A204.1 (cell line): ENCODE measurements around the gene CTNNA2.
"Not testable (repeated sequence)": the region's sequence is repeated elsewhere in the genome, so short reads cannot be mapped to it uniquely, and the experiment has no call there.

ENCODE experiments used
- FAIRE-seq: peaks from 2 replicates; lab custom pipeline; 2012; peaks lifted over from hg19 to GRCh38; lab: Jason Lieb, UNC

Gene CTNNA2

GRCh38 chr2:80091237-80091636, 578.4 kb downstream of the CTNNA2 start:
- FAIRE-seq = no peak

- no peak for FAIRE-seq
These were observed 579.6 kb downstream of the CTNNA2 start for GRCh38 chr2:80092474-80092873.

DNA sequence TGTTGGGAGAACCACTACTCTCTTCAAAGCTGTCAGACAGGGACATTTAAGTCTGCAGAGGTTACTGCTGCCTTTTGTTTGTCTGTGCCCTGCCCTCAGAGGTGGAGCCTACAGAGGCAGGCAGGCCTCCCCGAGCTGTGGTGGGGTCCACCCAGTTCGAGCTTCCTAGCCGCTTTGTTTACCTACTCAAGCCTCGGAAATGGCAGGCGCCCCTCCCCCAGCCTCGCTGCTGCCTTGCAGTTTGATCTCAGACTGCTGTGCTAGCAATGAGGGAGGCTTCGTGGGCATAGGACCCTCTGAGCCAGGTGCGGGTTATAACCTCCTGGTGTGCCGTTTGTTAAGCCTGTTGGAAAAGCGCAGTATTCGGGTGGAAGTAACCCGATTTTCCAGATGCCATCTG, 585.7 kb downstream of the CTNNA2 start:
- FAIRE-seq = not testable (repeated sequence)

DNA sequence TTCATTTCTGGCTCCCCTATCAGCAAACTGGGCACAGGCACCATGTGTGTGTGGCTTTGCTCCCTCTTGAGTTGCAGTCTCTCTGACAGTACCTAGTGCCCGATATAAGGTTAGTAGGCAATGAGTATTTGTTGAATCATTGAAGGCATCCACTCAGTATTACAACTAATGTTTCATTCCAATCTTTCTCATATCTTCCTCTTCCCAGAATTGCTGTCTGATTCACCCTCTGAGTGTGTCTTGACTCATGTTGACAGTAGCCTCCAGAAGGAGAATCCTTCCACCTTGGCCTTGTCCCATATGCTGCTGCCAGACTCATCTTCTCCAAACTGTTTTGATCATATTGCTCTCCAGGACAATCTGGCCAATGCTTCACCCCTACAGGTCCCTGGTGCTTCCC, 589.2 kb downstream of the CTNNA2 start:
- no peak for FAIRE-seq

DNA sequence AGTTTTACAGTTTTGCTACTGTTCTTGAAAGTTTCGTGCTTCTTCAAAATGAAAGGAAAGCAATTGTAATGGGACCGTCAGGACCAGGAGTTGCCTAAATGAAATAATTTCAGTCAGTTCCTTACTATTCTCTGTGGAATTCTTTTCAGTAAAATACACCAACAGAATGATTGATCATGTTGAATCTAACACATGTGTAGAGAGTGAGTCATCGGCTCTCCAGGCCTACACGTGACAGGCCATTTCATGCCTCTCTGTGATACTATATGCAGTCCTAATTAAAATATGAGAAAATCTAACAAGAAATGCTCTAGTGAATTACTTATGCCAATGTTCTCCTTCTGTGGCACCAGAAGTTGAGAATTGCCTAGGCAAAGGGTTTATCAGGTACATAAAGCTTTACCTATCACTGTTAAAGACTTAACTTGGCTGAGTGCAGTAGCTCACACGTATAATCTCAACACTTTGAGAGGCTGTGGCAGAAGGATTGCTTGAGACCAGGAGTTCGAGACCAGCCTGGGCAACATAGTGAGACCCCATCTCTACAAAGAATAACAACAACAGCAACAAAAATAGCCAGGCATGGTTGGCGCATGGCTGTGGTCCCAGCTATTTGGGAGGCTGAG, 592.3 kb downstream of the CTNNA2 start:
- FAIRE-seq = no peak

- no peak for FAIRE-seq
These were observed 598.3 kb downstream of the CTNNA2 start for GRCh38 chr2:80111185-80111584.

DNA sequence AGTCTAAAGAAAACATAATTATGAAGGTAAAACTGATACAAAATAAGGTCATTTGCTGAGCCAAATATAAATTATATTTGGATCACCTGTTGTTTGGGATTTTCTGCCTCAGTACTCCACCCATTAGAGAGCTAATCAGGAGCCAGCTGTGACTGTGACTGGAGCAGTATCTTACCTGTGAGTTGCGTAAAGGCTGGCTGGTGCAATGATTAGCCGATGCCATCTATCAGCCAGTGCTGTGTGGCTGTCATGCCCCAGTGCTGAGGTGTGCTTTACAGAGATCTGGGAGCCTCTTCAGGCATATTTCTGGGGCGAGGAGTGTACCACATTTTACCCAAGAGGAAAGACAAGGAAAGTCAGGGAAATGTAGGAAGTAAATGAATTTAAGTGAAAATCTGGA, 599.9 kb downstream of the CTNNA2 start:
- no peak for FAIRE-seq

DNA sequence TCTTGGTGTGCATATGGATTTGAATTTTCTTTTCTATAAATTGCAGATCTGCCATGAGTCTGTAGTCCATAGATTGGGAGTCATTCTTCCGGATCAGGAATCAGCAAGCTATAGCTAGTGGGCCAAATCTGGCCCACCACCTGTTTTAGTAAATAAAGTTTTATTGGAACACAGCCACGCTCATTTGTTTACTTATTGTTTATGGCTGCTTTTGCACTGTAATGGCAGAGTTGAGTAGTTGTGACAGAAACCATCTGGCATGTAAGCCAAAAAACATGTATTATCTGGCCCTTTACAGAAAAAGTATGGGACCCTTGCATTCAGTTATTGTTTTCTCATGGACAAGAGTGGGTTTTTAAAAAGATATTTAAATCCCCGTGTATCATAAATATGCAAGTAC, 600.5 kb downstream of the CTNNA2 start:
- no peak for FAIRE-seq

GRCh38 chr2:80114812-80115211, 602.0 kb downstream of the CTNNA2 start:
- no peak for FAIRE-seq

- FAIRE-seq = no peak
These were observed 604.5 kb downstream of the CTNNA2 start for GRCh38 chr2:80117401-80117800.

DNA sequence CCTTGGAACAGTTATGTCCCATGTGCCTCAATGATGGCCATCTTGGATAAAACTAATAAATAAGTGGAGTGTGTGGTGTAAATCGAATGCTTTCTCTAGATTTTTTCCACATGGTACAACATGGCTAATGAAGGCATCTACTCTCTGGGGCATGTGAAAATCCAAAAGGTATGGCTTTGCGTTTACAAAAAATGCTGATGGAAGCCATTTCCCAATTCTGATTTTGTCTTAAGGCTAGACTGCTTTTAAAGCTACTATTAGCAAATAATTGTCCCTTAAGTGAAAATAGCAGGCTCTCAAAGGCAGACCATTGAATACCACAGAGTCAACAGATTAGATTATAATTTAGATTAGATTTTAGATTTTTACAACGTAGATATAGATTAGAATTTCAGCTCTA, 608.0 kb downstream of the CTNNA2 start:
- no peak for FAIRE-seq

DNA sequence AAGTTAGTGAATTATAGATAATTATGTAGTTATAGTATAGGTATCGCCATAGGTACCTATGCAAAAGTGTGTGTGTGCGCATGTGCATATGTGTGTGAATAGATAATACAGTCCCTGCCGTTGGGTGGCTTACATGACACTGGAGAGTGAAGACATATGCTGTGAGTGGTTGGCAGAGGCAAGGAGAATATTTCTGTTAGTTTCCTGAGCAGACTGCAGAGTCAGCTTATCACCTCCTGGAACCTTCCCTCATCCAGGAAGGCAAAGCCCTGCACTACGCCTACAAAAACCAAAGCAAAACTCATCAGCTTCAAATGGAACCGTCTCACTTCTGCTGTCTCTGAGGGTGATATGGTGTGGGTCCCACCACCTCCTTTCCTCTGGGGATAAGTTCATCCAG, 609.8 kb downstream of the CTNNA2 start:
- no peak for FAIRE-seq

- no peak for FAIRE-seq
These were observed 613.8 kb downstream of the CTNNA2 start for GRCh38 chr2:80126596-80127189.

DNA sequence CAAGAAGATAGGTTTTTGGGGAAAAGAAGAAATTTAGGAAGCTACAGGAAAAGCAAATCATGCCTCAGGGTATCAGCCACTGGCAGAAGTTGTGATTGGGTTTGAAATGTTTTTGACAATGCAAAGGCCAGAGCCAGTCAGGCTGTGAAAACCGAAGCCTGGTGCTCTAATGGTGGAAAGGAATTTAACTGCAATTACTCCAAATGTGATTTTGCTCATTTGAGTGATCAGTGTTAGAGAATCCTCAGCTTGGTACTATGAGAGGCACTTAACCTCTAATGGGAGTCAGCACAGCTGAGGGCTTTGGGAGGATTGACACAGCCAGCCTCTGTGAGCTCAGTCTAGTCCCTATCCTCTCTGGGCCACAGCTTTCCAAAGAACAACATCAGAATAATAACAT, 615.2 kb downstream of the CTNNA2 start:
- FAIRE-seq = no peak

DNA sequence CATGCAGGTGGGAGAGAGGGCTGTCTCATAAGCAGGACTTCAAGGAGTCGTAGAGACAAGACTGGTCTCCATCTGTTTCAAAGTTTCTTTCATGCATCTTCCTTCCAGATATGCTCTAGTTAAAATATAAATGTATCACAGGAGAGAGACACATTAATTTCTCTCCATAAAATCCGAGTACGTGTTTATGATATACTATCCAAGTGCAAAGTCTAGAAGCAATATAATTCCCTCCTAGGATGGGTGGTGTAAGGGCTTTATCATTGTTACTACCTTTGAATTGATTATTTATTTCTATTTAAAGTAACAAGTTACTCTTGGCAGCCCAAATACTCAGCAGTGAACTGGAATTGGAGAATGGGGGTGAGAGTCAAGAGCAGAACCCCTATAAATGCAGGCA, 619.4 kb downstream of the CTNNA2 start:
- FAIRE-seq = no peak

- no peak for FAIRE-seq
These were observed 622.1 kb downstream of the CTNNA2 start for GRCh38 chr2:80135001-80135400.

DNA sequence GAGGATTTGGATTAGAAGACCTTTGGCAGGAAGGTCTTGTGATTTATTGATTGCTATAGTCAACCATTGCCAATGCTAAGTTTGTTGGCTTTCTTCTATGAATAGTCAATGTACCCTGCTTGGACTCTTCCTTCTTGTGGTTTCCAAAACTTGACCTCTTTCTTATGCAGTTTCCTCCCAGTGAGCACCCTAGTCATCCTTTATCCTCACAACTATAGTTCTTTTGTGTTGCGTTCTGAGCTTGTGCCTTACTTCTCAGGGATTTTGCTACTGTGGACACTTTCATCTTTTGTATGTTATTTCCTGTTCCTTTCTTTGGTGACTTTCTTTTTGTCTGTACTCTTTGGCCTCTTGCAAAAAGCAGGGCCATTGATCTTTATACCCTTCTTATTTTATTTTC, 623.5 kb downstream of the CTNNA2 start:
- no peak for FAIRE-seq

GRCh38 chr2:80139001-80139400, 626.1 kb downstream of the CTNNA2 start:
- no peak for FAIRE-seq

DNA sequence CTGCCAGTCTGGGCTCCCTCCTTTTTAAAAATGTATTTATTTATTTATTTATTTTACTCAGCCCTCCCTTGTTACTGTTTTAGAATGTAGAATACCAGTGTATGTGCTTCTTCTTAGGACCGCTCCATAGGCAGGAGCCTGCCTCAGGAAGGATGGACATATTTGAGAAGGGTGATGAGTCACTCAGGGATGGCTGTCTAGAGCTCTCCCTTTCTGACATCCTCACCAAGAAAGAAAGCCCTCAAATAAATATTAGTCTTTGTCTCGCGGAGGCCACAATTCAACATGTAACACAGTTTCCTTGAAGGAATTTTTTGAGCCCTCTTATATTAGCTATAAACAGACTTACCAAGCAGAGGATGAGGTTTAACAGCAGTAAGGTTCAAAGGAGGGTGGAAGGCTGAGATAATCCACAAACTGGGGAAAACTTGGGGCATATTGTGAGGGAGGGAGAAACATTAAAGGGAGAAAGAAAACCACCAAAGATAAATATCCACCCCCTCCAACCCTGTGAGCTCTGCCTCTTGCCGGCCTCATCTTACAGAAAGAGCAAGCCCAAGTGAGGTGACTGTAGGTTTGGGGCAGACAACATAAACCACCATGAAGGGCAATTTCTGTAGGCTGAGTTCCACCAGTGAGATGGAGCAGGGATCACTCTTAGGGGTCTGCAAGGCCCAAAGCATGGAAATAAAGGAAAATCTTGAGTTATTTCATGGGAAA, 628.3 kb downstream of the CTNNA2 start:
- FAIRE-seq = no peak

DNA sequence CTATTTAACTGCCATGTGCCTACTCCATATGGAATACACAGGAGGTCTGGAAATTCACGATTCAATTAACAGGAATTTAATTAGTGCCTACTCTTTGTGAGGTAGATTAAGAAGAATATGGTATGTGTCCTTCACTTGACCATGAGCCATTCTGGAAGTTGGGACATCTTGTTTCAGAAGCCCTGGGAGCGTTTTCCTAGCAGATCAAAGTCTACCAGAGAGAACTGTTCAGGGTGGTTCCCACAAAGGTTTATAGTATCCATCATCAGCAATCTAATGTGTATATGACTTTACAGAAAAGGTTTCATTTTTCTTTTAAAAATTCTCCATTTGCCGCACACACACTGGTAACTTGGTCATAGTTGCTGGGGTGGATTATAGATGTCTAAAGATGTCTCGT, 632.6 kb downstream of the CTNNA2 start:
- no peak for FAIRE-seq

GRCh38 chr2:80146757-80147156, 633.9 kb downstream of the CTNNA2 start:
- not testable (repeated sequence) for FAIRE-seq

- FAIRE-seq = no peak
These were observed 634.8 kb downstream of the CTNNA2 start for GRCh38 chr2:80147690-80148089.

- FAIRE-seq = no peak
These were observed 636.1 kb downstream of the CTNNA2 start for GRCh38 chr2:80148906-80149305.

- no peak for FAIRE-seq
These were observed 637.1 kb downstream of the CTNNA2 start for GRCh38 chr2:80149991-80150390.
